Astrocyte (in vitro differentiated cells and primary cell): ENCODE data around the gene BICDL1. TPM values are rescaled to one million over a fixed set of nuclear protein-coding genes. Genes with fewer than 3 reads are reported as not detected.

Source experiments
- DNase-seq: peaks from one replicate; pipeline ENCODE4 v3.0.0-alpha.2; 2010; ENCODE audit warnings: low read depth
- FAIRE-seq: peaks from 2 replicates; lab custom pipeline; 2011; peaks lifted over from hg19 to GRCh38; lab: Jason Lieb, UNC
- H2AFZ ChIP-seq: 2 replicates; pipeline ENCODE4 v1.6.0; 2012; ENCODE audit warnings: low read depth, low read length, inconsistent platforms
- H3K27ac ChIP-seq: 2 replicates; pipeline ENCODE4 v1.5.1; 2011; ENCODE audit warnings: low read depth, low read length, inconsistent platforms
- H3K27me3 ChIP-seq: 2 replicates; pipeline ENCODE4 v1.6.0; 2011; ENCODE audit warnings: low read length, inconsistent platforms; ENCODE audit not compliant: insufficient read depth
- H3K36me3 ChIP-seq: 2 replicates; pipeline ENCODE4 v1.5.1; 2011; ENCODE audit warnings: low read length, inconsistent platforms; ENCODE audit not compliant: insufficient read depth
- H3K4me1 ChIP-seq: 2 replicates; pipeline ENCODE4 v1.5.1; 2011; ENCODE audit warnings: low read length, inconsistent platforms; ENCODE audit not compliant: insufficient read depth
- H3K4me2 ChIP-seq: 2 replicates; pipeline ENCODE4 v1.6.0; 2012; ENCODE audit warnings: low read length, inconsistent platforms
- H3K4me3 ChIP-seq: 2 replicates; pipeline ENCODE4 v1.5.1; 2011; ENCODE audit warnings: low read depth, mild to moderate bottlenecking, low read length, inconsistent platforms; ENCODE audit not compliant: insufficient read depth
- H3K79me2 ChIP-seq: 2 replicates; pipeline ENCODE4 v1.6.0; 2012; ENCODE audit warnings: mild to moderate bottlenecking, low read length, inconsistent platforms; ENCODE audit not compliant: insufficient read depth
- H3K9ac ChIP-seq: 2 replicates; pipeline ENCODE4 v1.6.0; 2012; ENCODE audit warnings: mild to moderate bottlenecking, low read length, inconsistent platforms
- H3K9me3 ChIP-seq: 2 replicates; pipeline ENCODE4 v1.5.1; 2012; ENCODE audit warnings: low read depth, mild to moderate bottlenecking, low read length, inconsistent platforms; ENCODE audit not compliant: insufficient read depth
- H4K20me1 ChIP-seq: 2 replicates; pipeline ENCODE4 v1.6.0; 2012; ENCODE audit warnings: low read length, inconsistent platforms; ENCODE audit not compliant: insufficient read depth
- H3K27ac Mint-ChIP-seq: one replicate; pipeline ENCODE4 v1.8.0; 2021; ENCODE audit warnings: mild to moderate bottlenecking, mixed read lengths; ENCODE audit not compliant: unreplicated experiment
- H3K27me3 Mint-ChIP-seq: one replicate; pipeline ENCODE4 v1.8.0; 2021; ENCODE audit warnings: low read depth, mixed read lengths; ENCODE audit not compliant: unreplicated experiment
- H3K36me3 Mint-ChIP-seq: one replicate; pipeline ENCODE4 v1.8.0; 2021; ENCODE audit warnings: low read depth, mixed read lengths; ENCODE audit not compliant: unreplicated experiment
- H3K4me1 Mint-ChIP-seq: one replicate; pipeline ENCODE4 v1.8.0; 2021; ENCODE audit warnings: low read depth, mixed read lengths; ENCODE audit not compliant: unreplicated experiment
- H3K4me3 Mint-ChIP-seq: one replicate; pipeline ENCODE4 v1.8.0; 2021; ENCODE audit warnings: mild to moderate bottlenecking, moderate library complexity, mixed read lengths; ENCODE audit not compliant: unreplicated experiment
- H3K9me3 Mint-ChIP-seq: one replicate; pipeline ENCODE4 v1.8.0; 2021; ENCODE audit warnings: mild to moderate bottlenecking, mixed read lengths; ENCODE audit not compliant: unreplicated experiment
- EZH2 ChIP-seq: IDR thresholded peaks from 2 replicates; pipeline ENCODE4 v1.6.1; 2012; ENCODE audit warnings: mild to moderate bottlenecking, low read length, inconsistent platforms; ENCODE audit not compliant: insufficient read depth
- total RNA-seq: library from RNA; stranded (reverse); gene quantifications from 2 replicates; pipeline ENCODE4 v1.2.1, GENCODE V29; 2021
- TF ChIP-seq, protein P1 (sequence below): IDR thresholded peaks from 2 replicates; pipeline ENCODE4 v1.5.1; 2011; ENCODE audit warnings: low read depth, mild to moderate bottlenecking, inconsistent platforms, low read length, moderate library complexity; ENCODE audit not compliant: insufficient read depth

The BICDL1 gene
- total RNA-seq, 1 donor from 2014 or later = 8.8 TPM

DNA sequence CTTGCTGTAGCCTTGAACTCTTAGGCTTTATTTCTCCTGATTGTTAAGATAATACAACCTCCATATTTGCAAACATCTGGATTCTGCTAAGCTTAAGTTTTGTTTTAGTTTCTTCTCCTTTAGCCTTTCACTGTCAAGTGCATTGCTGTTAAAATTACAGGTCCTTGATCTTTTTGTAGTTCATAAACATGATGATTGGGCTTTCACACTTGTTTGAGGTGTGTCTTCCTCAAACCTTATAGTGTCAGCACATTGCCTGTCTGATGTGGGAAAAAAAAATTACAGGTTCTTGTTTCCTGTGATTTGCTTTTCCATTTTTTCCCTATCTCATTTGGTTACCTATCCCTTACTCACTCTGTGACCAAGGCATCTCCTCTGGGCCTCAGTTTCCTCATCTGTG is 59.2 kb downstream of the BICDL1 start:
- H3K27me3 Mint-ChIP-seq = no peaks in the 10 kb centered on the region
- H3K4me3 ChIP-seq = no peak overlapping the region
- peaks cover 5% of the 10 kb centered on the region for H3K27me3 ChIP-seq
- H3K27ac Mint-ChIP-seq = no peak overlapping the region
- no peak overlapping the region for H3K9ac ChIP-seq
- H3K9me3 ChIP-seq = no peaks in the 10 kb centered on the region
- peaks cover 4% of the 10 kb centered on the region for H3K9me3 Mint-ChIP-seq
- H3K36me3 ChIP-seq = no peaks in the 10 kb centered on the region
- no peak for DNase-seq
- H3K4me3 Mint-ChIP-seq = no peak overlapping the region
- H3K27ac ChIP-seq = no peak overlapping the region
- H3K36me3 Mint-ChIP-seq = peaks cover 3% of the 10 kb centered on the region
- no peaks in the 10 kb centered on the region for H4K20me1 ChIP-seq
- no peaks in the 10 kb centered on the region for H3K4me1 Mint-ChIP-seq
- no peak overlapping the region for H2AFZ ChIP-seq
- H3K4me1 ChIP-seq = no peaks in the 10 kb centered on the region
- no peak for FAIRE-seq
- H3K4me2 ChIP-seq = no peak overlapping the region
- TF ChIP-seq, protein P1, sequence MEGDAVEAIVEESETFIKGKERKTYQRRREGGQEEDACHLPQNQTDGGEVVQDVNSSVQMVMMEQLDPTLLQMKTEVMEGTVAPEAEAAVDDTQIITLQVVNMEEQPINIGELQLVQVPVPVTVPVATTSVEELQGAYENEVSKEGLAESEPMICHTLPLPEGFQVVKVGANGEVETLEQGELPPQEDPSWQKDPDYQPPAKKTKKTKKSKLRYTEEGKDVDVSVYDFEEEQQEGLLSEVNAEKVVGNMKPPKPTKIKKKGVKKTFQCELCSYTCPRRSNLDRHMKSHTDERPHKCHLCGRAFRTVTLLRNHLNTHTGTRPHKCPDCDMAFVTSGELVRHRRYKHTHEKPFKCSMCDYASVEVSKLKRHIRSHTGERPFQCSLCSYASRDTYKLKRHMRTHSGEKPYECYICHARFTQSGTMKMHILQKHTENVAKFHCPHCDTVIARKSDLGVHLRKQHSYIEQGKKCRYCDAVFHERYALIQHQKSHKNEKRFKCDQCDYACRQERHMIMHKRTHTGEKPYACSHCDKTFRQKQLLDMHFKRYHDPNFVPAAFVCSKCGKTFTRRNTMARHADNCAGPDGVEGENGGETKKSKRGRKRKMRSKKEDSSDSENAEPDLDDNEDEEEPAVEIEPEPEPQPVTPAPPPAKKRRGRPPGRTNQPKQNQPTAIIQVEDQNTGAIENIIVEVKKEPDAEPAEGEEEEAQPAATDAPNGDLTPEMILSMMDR = no peak
- TF ChIP-seq EZH2 = no peak
- no peaks in the 10 kb centered on the region for H3K79me2 ChIP-seq

DNA sequence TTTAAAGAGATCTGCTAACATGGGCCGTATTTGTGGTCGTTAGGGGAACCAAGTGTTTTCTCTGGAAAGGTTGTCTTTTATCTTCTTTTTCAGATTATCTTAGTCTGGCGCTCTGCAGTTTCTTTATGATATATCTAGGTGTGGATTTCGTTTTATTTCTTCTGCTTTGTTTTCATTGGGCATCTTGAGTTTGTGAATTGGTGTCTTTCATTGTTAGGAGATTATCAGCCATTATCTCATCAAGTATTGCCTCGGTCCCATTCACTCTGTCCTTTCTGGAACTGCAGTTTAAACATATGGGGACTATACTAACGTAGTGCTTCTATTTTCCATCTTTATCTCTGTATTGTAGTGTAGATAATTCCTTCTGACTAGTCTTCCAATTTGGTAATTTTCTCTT is 60.4 kb downstream of the BICDL1 start:
- H3K9me3 Mint-ChIP-seq = peaks cover 3% of the 10 kb centered on the region
- H3K4me1 Mint-ChIP-seq = no peaks in the 10 kb centered on the region
- peaks cover 2% of the 10 kb centered on the region for H3K27me3 ChIP-seq
- H3K27me3 Mint-ChIP-seq = no peaks in the 10 kb centered on the region
- DNase-seq (no peak), FAIRE-seq (no peak)
- no peaks in the 10 kb centered on the region for H3K79me2 ChIP-seq
- H3K4me2 ChIP-seq = no peak overlapping the region
- no peaks in the 10 kb centered on the region for H4K20me1 ChIP-seq
- no peak overlapping the region for H3K9ac ChIP-seq
- H2AFZ ChIP-seq = no peak overlapping the region
- no peak overlapping the region for H3K27ac Mint-ChIP-seq
- no peak overlapping the region for H3K4me3 Mint-ChIP-seq
- H3K4me3 ChIP-seq = no peak overlapping the region
- H3K36me3 ChIP-seq = no peaks in the 10 kb centered on the region
- TF ChIP-seq EZH2 = no peak
- TF ChIP-seq, protein P1 = no peak
- H3K36me3 Mint-ChIP-seq = peaks cover 3% of the 10 kb centered on the region
- no peaks in the 10 kb centered on the region for H3K4me1 ChIP-seq
- H3K9me3 ChIP-seq = no peaks in the 10 kb centered on the region
- no peak overlapping the region for H3K27ac ChIP-seq

DNA sequence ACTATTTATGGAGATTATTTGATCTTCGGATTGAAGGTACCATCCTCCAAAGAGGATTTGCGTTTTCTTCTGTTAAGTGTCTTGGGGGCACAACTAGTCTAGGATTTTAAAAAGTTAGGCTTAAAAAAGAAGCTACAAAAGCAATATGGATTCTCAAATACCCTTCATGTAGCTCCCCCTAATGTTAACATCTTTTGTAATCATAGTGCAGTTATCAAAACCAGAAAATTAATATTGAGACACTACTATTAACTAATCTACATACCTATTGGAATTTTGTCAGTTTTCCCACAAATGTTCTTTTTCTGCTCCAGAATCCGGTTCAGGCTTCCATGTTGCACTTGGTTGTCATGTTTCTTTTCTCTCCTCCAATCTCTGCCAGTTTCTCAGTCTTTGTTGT is 62.5 kb downstream of the BICDL1 start:
- H3K9me3 Mint-ChIP-seq = peaks cover 2% of the 10 kb centered on the region
- H3K27me3 Mint-ChIP-seq = no peaks in the 10 kb centered on the region
- no peaks in the 10 kb centered on the region for H3K4me1 Mint-ChIP-seq
- peaks cover 2% of the 10 kb centered on the region for H3K27me3 ChIP-seq
- FAIRE-seq = no peak
- H3K27ac ChIP-seq = no peak overlapping the region
- H3K27ac Mint-ChIP-seq = no peak overlapping the region
- no peaks in the 10 kb centered on the region for H3K36me3 Mint-ChIP-seq
- H4K20me1 ChIP-seq = no peaks in the 10 kb centered on the region
- DNase-seq = no peak
- no peak overlapping the region for H3K4me2 ChIP-seq
- H3K4me3 Mint-ChIP-seq = no peak overlapping the region
- H3K79me2 ChIP-seq = no peaks in the 10 kb centered on the region
- no peak overlapping the region for H2AFZ ChIP-seq
- no peak overlapping the region for H3K9ac ChIP-seq
- no peaks in the 10 kb centered on the region for H3K36me3 ChIP-seq
- no peak overlapping the region for H3K4me3 ChIP-seq
- H3K4me1 ChIP-seq = no peaks in the 10 kb centered on the region
- TF ChIP-seq, protein P1 = no peak
- TF ChIP-seq EZH2 = no peak
- H3K9me3 ChIP-seq = no peaks in the 10 kb centered on the region
